ENCODE results near the gene KCND1.

Gene KCND1

GRCh38 chrX:48971249-48972219 is at the start of gene KCND1:
KCND1 (minus strand) TSS chrX:48971844; CDS start chrX:48970271, 1,573 bp downstream.
- POLR2A ChIA-PET: interaction anchor here (2.0 kb wide), 1 partner anchor 13 kb away, joined by 12 read pairs; the partner anchor contains the start of gene OTUD5
- TF ChIP-seq SP1 (IDR thresholded peaks at IDR 0.05) (no peak), NFRKB (IDR thresholded peaks at IDR 0.05) (no peak), PKNOX1 (IDR thresholded peaks at IDR 0.05) (no peak), FOXM1 (IDR thresholded peaks at IDR 0.05; ENCODE audit: borderline replicate concordance) (no peak), FOXA1 (IDR thresholded peaks at IDR 0.05) (no peak), ELF4 (IDR thresholded peaks at IDR 0.05) (no peak), LEF1 (IDR thresholded peaks at IDR 0.05; ENCODE audit: borderline replicate concordance) (no peak), TARDBP (IDR thresholded peaks at IDR 0.05) (no peak), CTBP1 (IDR thresholded peaks at IDR 0.05; ENCODE audit: borderline replicate concordance) (no peak), SUZ12 (IDR thresholded peaks at IDR 0.05) (no peak), FOXK2 (IDR thresholded peaks at IDR 0.05) (no peak), ARNT (IDR thresholded peaks at IDR 0.05) (no peak), ZNF384 (IDR thresholded peaks at IDR 0.05) (no peak)
- CTCF ChIA-PET: interaction anchor here (0.6 to 1.3 kb wide), 5 partner anchors 11 to 183 kb away, joined by 3 read pairs; partner anchors contain the start of gene GRIPAP1
- DNase-seq (ENCODE audit: extremely low spot score): no peak

GRCh38 chrX:49019599-49020249 is 48.1 kb upstream of the KCND1 start:
- ChIA-PET CTCF (no interaction called here), POLR2A (no interaction called here)
- no peak for DNase-seq (ENCODE audit: extremely low spot score)
- no peak for TF ChIP-seq PKNOX1 (IDR thresholded peaks at IDR 0.05)
- no peak for TF ChIP-seq FOXM1 (IDR thresholded peaks at IDR 0.05; ENCODE audit: borderline replicate concordance)
- TF ChIP-seq ARNT (IDR thresholded peaks at IDR 0.05): no peak
- TF ChIP-seq BHLHE40 (IDR thresholded peaks at IDR 0.05; ENCODE audit: borderline replicate concordance): no peak

GRCh38 chrX:49019050-49019449 is 47.4 kb upstream of the KCND1 start:
- ChIA-PET POLR2A (no interaction called here), CTCF (no interaction called here)
- TF ChIP-seq TARDBP (IDR thresholded peaks at IDR 0.05) (no peak), PKNOX1 (IDR thresholded peaks at IDR 0.05) (no peak), L3MBTL2 (conservative IDR thresholded peaks at IDR 0.05) (no peak), SUZ12 (IDR thresholded peaks at IDR 0.05) (no peak), LEF1 (IDR thresholded peaks at IDR 0.05; ENCODE audit: borderline replicate concordance) (no peak), HDGF (IDR thresholded peaks at IDR 0.05; ENCODE audit: borderline replicate concordance) (no peak), FOXK2 (IDR thresholded peaks at IDR 0.05) (no peak), CTBP1 (IDR thresholded peaks at IDR 0.05; ENCODE audit: borderline replicate concordance) (no peak), ZNF384 (IDR thresholded peaks at IDR 0.05) (no peak), ARNT (IDR thresholded peaks at IDR 0.05) (no peak), SP1 (IDR thresholded peaks at IDR 0.05) (no peak), FOXA1 (IDR thresholded peaks at IDR 0.05) (no peak), BHLHE40 (IDR thresholded peaks at IDR 0.05; ENCODE audit: borderline replicate concordance) (no peak), NFRKB (IDR thresholded peaks at IDR 0.05) (no peak), FOXM1 (IDR thresholded peaks at IDR 0.05; ENCODE audit: borderline replicate concordance) (no peak), ELF4 (IDR thresholded peaks at IDR 0.05) (no peak)
- no peak for DNase-seq (ENCODE audit: extremely low spot score)

- POLR2A ChIA-PET: interaction anchor here (2.0 kb wide), 1 partner anchor 45 kb away, joined by 14 read pairs; no protein-coding TSS in a partner anchor
- TF ChIP-seq L3MBTL2 (conservative IDR thresholded peaks at IDR 0.05) (no peak), ELF4 (IDR thresholded peaks at IDR 0.05) (no peak), PKNOX1 (IDR thresholded peaks at IDR 0.05) (no peak), SUZ12 (IDR thresholded peaks at IDR 0.05) (no peak), LEF1 (IDR thresholded peaks at IDR 0.05; ENCODE audit: borderline replicate concordance) (no peak), FOXA1 (IDR thresholded peaks at IDR 0.05) (no peak), ZNF384 (IDR thresholded peaks at IDR 0.05) (no peak), FOXM1 (IDR thresholded peaks at IDR 0.05; ENCODE audit: borderline replicate concordance) (no peak), TARDBP (IDR thresholded peaks at IDR 0.05) (no peak), HDGF (IDR thresholded peaks at IDR 0.05; ENCODE audit: borderline replicate concordance) (no peak), SP1 (IDR thresholded peaks at IDR 0.05) (no peak), NFRKB (IDR thresholded peaks at IDR 0.05) (no peak), CTBP1 (IDR thresholded peaks at IDR 0.05; ENCODE audit: borderline replicate concordance) (no peak), BHLHE40 (IDR thresholded peaks at IDR 0.05; ENCODE audit: borderline replicate concordance) (no peak), ARNT (IDR thresholded peaks at IDR 0.05) (no peak), FOXK2 (IDR thresholded peaks at IDR 0.05) (no peak)
- CTCF ChIA-PET: no interaction called here
- DNase-seq (ENCODE audit: extremely low spot score): no peak
These were observed 32.1 kb upstream of the KCND1 start for GRCh38 chrX:49003696-49004095.
